Activated gamma-delta T cell (primary cell): ENCODE results near the gene PEX5L.
"Not testable (repeated sequence)": the region's sequence is repeated elsewhere in the genome, so short reads cannot be mapped to it uniquely, and the experiment has no call there.

Experiments
- DNase-seq: peaks from one replicate; lab custom pipeline; 2025; lab: John Stamatoyannopoulos, UW
- total RNA-seq, 2 donors: gene quantifications; one replicate each; lab custom pipeline; 2026; lab: John Stamatoyannopoulos, UW

PEX5L gene
- 0 to 0.22 reads per million in 2 donors for total RNA-seq

DNA sequence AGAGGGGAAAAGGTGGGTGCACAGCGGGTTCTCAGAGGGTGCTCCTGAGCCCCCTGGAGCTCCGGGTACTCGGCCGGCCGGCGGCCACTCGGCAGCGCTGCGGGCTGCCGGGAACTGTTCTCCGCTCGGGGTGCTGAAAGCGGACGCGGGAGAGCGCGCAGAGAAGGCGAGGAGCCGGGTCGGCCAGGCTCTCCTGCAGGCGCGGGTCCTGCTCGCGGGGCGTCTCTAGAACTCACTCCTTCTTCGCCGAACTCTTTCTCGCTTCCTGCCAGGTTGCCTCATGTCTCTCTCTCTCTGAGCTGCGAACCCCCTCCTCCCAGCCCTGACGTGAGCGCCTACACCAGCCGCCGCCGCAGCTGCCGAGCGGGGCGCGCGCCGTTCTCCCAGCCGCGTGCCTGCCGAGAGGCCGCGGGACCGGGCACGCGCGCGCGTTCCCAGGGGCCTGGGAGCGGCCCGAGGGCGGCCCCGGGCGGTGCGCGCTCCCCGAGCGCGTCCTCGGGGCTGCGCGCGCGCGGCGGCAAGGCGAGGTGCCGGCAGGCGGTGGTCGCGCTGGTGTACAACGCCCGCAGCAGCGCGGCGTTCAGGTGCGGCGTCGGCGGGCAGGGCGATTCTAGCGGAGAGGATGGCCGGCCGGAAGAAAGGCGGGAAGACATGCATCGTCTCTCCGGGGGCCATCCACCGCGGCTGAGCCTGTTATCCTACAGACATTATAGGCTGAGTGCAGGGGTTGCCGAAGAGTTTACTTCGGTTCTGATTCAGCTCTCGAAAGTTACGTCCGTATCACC, at the start of gene PEX5L:
PEX5L (minus strand) TSS at position 267 of the 785 bp plus-strand sequence. CDS start 338 bp downstream, outside the sequence.
- DNase-seq: peak; percentile 15

DNA sequence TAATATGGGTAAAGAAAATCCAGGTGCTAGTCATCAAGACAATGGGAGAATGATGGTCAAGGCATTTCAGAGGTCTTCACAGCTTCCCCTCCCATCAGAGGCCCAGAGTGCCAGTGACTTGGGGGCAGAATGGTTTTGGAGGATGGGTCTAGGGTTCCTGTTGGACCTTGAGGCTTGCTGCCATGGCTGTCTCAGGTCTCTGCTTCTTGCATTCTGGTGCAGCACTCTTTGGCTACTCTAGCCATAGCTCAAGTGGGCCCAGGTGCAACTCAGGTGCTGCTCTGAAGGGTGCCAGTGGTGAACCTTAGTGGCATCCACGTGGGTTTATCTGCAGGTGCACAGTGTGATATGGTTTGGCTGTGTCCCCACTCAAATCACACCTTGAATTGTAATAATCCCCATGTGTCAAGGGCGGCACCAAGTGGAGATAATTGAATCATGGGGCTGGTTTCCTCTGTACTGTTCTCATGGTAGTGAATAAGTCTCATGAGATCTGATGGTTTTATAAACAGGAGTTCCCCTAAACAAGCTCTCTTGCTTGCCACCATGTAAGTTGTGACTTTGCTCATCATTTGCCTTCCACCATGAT, 48.5 kb upstream of the PEX5L start:
- no peak for DNase-seq

GRCh38 chr3:180082699-180083098, 46.0 kb upstream of the PEX5L start:
- DNase-seq: no peak

DNA sequence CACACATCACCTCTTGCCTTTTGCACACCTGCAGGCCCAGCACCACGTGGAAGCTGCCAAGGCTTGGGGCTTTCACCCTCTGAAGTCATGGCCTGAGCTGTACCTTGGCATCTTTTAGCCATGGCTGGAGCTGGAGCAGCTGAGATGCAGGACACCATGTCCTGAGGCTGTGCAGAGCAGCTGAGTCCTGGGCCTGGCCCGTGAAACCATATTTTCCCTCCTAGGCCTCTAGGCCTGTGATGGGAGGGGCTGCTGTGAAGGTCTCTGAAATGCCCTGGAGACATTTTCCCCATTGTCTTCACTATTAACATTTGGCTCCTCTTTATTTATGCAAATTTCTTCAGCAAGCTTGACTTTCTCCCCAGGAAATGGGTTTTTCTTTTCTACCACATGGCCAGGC, 41.9 kb upstream of the PEX5L start:
- DNase-seq: no peak

DNA sequence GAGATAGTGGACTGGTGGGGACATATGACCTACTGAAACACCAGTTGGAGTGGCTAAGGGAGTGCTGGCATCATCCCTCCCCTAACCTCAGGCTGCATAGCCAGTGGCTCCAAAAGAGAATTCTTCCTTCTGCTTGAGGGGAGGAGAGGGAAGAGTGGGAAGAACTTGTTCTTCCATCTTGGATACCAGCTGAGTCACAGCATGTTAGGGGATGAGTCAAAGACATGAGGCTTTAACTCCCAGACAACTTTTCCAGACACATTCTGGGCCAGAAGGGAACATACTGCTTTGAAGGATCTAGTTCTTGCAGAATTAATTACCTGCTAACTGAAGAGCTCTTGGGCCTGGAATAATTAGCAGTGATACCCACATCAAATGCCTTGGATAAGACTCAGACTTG, 36.8 kb upstream of the PEX5L start:
- no peak for DNase-seq

DNA sequence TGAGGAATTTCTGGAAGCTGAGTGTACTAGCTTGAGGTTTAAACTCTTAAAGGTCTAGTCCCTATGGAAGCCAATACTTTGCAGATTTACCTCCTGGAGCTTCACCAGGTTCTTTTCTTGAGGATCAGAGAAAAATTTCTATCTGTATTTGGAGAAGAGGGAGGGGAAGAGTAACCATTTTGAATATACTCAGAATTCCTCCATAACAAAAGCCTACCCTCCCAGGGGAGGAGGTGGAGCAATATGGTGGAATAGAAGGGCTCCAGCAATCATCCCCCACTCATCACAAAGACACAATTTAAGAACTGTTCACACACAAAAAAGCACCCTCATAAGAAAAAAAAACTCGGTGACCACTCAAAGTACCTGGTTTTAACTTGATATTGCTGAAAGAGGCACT, 36.0 kb upstream of the PEX5L start:
- DNase-seq: no peak

GRCh38 chr3:180070925-180071324, 34.2 kb upstream of the PEX5L start:
- DNase-seq: no peak

DNA sequence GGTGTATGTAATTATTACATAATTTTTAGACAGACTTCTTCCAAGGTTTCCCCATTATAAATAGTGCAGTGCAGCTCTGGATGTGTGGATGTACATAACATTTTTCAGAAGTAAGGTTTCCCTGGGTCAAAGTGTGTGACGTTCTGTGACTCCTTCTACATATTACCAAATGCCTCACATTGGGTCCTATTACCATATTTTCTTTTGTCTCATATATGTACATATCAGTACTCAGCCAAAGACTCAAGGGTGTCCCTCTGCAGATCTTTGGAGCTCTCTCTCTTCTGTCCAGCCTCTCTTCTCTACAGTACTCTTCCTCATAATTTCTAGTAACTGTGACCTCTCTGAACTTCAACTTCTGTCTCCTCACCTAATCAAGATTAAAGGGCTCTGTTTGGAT, 31.3 kb upstream of the PEX5L start:
- DNase-seq: no peak

GRCh38 chr3:180066598-180066997, 29.9 kb upstream of the PEX5L start:
- DNase-seq: no peak

DNA sequence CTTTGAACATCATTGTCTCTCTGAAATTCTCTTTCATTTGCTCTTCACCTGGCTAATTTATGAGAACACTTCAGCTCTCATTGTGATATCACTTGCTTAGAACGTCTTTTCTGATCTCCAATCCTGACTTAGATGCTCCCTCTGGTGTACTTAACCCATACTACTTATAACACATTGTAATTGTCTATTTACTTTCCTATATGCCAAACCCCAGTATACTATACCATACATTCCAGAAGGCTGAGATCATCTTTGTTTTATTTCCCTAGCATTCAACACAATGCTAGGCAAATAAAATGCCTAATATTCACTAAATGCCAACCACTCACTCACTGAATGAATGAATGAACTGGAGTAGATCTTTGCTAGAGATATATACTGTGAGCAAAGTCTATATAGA, 27.0 kb upstream of the PEX5L start:
- DNase-seq: no peak

DNA sequence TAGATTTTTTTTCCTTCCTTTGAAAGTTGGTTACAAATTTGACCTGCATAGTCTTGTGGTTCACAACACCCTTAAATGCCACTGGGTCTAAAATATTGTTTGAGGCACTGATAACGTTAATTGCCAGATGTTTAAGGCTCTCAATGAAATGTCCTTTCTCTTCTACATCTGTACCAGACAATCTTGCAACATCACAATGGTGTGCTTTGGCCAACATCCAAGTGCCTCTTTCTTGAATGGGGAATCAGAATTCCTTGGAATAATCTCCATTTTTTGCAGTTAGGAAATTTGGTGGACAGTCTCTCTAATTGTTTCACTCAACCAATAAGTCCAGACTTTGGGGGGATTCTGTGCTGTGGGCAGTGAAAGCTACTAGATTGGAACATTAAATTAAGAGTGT, 26.0 kb upstream of the PEX5L start:
- DNase-seq: no peak

DNA sequence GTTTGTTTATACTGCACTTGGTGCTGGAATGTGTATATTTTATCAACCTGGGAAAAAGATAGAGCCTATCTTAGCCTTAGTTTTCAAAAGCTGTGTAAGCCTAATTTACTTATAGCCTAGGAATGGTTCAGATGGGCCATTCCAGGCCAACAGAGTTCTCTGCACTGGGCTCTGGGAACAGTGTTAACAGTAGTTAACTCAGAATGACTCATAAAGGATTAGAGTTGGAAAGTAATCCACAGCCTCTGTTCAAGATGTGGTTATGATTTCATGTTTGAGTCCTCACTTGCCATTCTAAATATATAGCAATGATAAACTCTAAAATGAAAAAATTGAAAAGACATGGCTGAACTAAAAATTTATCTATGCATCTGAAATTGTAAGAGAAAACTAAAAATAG, 22.6 kb upstream of the PEX5L start:
- no peak for DNase-seq

GRCh38 chr3:180058238-180058637, 21.5 kb upstream of the PEX5L start:
- no peak for DNase-seq

DNA sequence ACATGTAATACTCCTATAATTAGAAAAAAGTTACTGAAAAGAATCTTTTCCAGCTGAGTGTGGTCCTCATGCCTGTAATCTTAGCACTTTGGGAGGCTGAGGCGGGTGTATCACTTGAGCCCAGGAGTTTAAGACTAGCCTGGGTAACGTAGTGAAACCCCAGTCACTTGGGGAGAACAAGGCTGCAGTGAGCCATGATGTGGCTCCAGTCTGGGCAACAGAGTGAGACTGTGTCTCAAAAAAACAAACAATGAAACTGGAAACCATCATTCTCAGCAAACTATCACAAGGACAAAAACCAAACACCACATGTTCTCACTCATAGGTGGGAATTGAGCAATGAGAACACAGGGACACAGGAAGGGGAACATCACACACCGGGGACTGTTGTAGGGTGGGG, 18.9 kb upstream of the PEX5L start:
- not testable (repeated sequence) for DNase-seq

GRCh38 chr3:180049391-180049790, 12.7 kb upstream of the PEX5L start:
- no peak for DNase-seq

GRCh38 chr3:180048840-180049239, 12.1 kb upstream of the PEX5L start:
- DNase-seq: no peak

DNA sequence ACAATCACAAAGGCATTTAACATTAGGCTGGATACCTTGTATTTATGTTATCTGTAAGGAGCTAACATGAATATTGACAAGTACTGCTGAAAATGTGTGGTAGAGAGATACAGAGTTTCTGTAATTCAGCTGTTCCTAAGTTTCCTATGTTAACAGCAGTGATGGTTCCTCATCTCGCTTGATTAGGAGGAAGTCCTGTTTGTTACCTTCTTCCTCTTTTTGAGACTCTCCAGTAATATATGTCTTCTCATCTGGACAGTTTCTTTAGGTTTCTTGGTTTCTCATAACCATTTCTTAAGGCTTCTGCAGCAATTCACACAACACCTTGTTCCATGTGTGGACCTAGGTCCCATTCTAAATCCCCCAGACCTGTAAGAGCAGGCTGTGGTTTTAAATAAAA, 11.4 kb upstream of the PEX5L start:
- no peak for DNase-seq

DNA sequence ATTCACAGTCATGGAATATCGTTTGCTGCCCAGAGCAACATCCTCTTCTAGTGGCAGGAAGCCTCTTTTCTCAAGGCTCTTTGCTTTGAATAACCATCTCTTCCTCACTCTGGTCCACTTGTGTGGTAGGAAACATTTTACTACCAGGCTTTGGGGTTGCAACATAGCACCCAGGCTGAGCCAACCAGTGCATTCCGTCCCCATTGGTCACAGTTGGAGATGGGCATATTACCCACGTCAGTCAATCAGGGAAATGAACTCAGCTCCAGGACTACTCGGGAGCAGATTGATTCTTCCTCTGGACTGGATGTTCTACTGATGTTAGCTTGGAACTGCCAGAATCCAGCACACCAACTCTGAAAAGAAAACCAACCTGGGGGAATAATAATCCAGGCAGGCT, 4.2 kb upstream of the PEX5L start:
- no peak for DNase-seq

DNA sequence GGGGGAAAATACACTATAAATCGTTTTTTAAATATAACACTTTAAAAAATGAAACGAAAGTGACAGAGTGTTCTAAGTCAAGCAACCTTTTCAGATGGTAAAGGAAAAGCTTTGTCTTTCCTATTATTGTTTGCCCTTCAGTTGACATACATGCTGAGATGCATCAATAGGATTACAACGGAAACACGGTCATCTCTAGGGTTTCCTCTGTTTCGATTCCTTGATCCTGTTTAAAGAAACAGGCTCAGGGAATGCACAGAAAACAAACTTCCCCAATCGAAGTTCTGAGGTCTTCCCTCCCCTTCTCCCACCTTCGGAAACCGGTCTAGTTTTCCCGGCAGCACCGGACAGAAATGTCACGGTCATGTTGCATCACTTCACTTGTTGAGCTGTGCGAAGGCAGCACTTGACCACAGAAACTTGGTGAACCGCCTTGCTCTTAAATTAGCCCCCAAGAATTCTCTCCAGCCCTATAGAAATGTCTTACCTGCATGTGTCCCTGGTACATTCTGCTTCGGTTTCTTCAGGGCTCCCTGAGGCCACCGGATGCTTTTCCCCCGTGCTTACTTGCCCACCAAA, 556 bp downstream of the PEX5L start:
- DNase-seq: no peak

GRCh38 chr3:180026997-180027396, 9.7 kb downstream of the PEX5L start:
- DNase-seq: no peak

DNA sequence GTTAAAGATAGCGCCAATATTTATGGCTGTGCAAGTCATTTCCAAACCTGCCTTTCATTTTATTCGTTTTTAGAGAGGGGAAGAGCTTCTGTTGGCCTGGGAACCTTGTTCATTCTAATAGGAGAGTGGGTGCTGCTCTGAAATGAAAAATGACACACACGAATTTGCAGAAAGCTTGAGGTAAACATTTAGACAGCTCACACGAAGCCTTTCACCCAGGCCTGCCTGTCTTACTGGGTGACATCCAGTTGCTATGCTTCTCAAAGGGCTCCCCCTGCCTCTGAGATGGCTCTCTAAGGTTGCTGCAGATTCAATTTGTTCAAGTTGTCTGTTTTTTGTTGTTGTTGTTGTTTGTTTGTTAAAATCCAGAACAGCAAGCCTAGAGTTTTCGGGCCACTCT, 18.2 kb downstream of the PEX5L start:
- no peak for DNase-seq

DNA sequence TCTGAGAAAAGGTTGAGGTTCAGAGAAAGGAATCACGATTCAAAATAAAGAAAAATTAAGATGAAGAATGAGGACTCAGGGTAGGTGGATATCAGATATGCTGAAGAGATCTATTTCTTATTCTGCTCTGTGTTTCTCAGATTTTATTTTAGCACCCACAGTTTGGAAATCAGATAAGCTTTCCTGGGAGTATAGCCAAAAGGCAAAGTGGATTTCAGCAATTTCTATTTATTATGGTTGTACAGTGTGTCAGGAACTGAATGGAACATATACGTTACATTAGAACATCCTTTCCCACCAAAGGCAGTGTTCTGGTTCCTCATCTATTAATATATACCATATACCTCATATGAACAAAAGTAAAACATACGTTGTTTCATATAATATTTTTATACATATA, 18.9 kb downstream of the PEX5L start:
- DNase-seq: no peak

DNA sequence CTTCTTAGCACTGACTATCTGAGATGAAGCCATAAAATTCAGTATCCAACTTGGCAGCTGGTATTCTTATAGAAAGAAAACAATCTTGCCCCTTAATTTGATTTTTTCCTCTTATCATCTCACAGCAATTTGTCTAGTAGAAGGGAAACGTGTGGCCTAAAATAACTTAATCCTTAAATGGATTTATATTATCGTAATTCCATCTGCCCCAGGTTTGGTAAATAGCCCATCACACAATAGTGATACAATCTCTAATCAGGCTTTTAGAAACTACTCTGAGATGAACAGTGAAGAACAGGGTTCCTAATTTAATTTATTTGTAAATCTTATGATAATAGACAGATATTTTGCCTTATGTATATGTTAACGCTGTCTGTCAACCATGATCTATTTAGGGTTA, 24.8 kb downstream of the PEX5L start:
- DNase-seq: no peak
